COLO668 (cell line): ENCODE results near the gene ASCC3.
"Not testable (repeated sequence)": the region's sequence is repeated elsewhere in the genome, so short reads cannot be mapped to it uniquely, and the experiment has no call there.

Experiments used
- DNase-seq: peaks from one replicate; lab custom pipeline; 2025; ENCODE audit not compliant: unreplicated experiment; lab: John Stamatoyannopoulos, UW

Gene ASCC3

GRCh38 chr6:100890646-100891045, 9.5 kb upstream of the ASCC3 start:
- DNase-seq: not testable (repeated sequence)

- DNase-seq: no peak
Observed at GRCh38 chr6:100889351-100889750, 8.2 kb upstream of the ASCC3 start.

GRCh38 chr6:100886076-100886475, 4.9 kb upstream of the ASCC3 start:
- DNase-seq: no peak

- DNase-seq: no peak
Observed at GRCh38 chr6:100883347-100883746, 2.2 kb upstream of the ASCC3 start.

- no peak for DNase-seq
Observed at GRCh38 chr6:100881707-100882040, 545 bp upstream of the ASCC3 start.

- no peak for DNase-seq
Observed at GRCh38 chr6:100880149-100880852, 828 bp downstream of the ASCC3 start.

- DNase-seq: no peak
Observed at GRCh38 chr6:100879317-100879716, 1.8 kb downstream of the ASCC3 start.

- DNase-seq: no peak
Observed at GRCh38 chr6:100877851-100878250, 3.3 kb downstream of the ASCC3 start.

- DNase-seq: no peak
Observed at GRCh38 chr6:100876251-100876650, 4.9 kb downstream of the ASCC3 start.

GRCh38 chr6:100865525-100865924, 15.6 kb downstream of the ASCC3 start:
- DNase-seq: no peak

GRCh38 chr6:100862063-100862462, 19.1 kb downstream of the ASCC3 start:
- no peak for DNase-seq

GRCh38 chr6:100856146-100856545, 25.0 kb downstream of the ASCC3 start:
- DNase-seq: no peak

GRCh38 chr6:100851819-100852218, 29.3 kb downstream of the ASCC3 start:
- DNase-seq: no peak

GRCh38 chr6:100850174-100850573, 31.0 kb downstream of the ASCC3 start:
- no peak for DNase-seq

- peak; percentile 3 for DNase-seq
Observed at GRCh38 chr6:100846276-100846675, 34.9 kb downstream of the ASCC3 start.

GRCh38 chr6:100845676-100846075, 35.5 kb downstream of the ASCC3 start:
- DNase-seq: no peak

- DNase-seq: no peak
Observed at GRCh38 chr6:100839419-100839818, 41.7 kb downstream of the ASCC3 start.

GRCh38 chr6:100838011-100838410, 43.1 kb downstream of the ASCC3 start:
- DNase-seq: no peak

GRCh38 chr6:100833972-100834574, 47.1 kb downstream of the ASCC3 start:
- DNase-seq: no peak

- DNase-seq: not testable (repeated sequence)
Observed at GRCh38 chr6:100829077-100829595, 52.0 kb downstream of the ASCC3 start.

- DNase-seq: no peak
Observed at GRCh38 chr6:100823041-100823440, 58.1 kb downstream of the ASCC3 start.

GRCh38 chr6:100818066-100818465, 63.1 kb downstream of the ASCC3 start:
- no peak for DNase-seq

- DNase-seq: no peak
Observed at GRCh38 chr6:100810015-100810414, 71.1 kb downstream of the ASCC3 start.
